Sigmoid colon (tissue), 4 donors: ENCODE results near the gene HAAO.

Experiments used
- EP300 ChIP-seq, 4 donors: sonication (generic); formaldehyde crosslinking; IDR thresholded peaks; one replicate each; pipeline ENCODE4 v1.6.1; 2017; ENCODE audit warnings: antibody characterized with exemption in 4 of 4
- POLR2A ChIP-seq, 2 donors: fragments of 450-650 bp; IDR thresholded peaks; one replicate each; pipeline ENCODE4 v1.6.1; 2016; ENCODE audit warnings: antibody characterized with exemption in 2 of 2, mild to moderate bottlenecking in 2 of 2, moderate library complexity in 2 of 2
- TF ChIP-seq, protein P1 (sequence below), 4 experiments: fragments of 450-650 bp in 3 of 4; fragments of 200-600 bp in 1 of 4; IDR thresholded peaks; one replicate each; pipeline ENCODE4 v1.5.1; 2016 to 2019; ENCODE audit warnings: antibody characterized with exemption in 4 of 4, mild to moderate bottlenecking in 3 of 4, moderate library complexity in 2 of 4

DNA sequence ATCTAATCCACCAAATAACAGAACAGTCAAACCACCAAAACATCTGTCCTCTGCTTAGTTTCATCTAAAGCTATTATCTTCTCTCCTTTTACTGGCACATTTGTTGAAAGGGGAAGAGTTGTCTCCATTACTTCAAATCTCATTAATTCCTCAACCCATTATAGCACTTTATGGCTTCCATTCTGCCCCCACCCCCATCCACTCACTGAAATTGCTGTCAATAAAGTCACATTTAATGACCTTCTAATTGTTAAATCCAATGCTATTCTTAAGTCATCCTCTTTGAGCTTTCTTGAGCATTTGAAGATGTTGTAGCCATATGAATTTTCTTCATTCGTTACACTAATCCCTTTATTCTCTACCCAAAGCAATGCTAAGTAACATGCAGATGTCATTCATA is 33.6 kb downstream of the HAAO start:
- TF ChIP-seq, protein P1, sequence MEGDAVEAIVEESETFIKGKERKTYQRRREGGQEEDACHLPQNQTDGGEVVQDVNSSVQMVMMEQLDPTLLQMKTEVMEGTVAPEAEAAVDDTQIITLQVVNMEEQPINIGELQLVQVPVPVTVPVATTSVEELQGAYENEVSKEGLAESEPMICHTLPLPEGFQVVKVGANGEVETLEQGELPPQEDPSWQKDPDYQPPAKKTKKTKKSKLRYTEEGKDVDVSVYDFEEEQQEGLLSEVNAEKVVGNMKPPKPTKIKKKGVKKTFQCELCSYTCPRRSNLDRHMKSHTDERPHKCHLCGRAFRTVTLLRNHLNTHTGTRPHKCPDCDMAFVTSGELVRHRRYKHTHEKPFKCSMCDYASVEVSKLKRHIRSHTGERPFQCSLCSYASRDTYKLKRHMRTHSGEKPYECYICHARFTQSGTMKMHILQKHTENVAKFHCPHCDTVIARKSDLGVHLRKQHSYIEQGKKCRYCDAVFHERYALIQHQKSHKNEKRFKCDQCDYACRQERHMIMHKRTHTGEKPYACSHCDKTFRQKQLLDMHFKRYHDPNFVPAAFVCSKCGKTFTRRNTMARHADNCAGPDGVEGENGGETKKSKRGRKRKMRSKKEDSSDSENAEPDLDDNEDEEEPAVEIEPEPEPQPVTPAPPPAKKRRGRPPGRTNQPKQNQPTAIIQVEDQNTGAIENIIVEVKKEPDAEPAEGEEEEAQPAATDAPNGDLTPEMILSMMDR (IDR thresholded peaks at IDR 0.05) = no peak
- TF ChIP-seq POLR2A (IDR thresholded peaks at IDR 0.05) (no peak), EP300 (IDR thresholded peaks at IDR 0.05) (no peak)
